Thyroid gland (tissue), 4 donors: Measurements from ENCODE around the gene ALPI.

Source experiments
- POLR2A ChIP-seq, 2 donors: fragments of 450-650 bp; IDR thresholded peaks; one replicate each; pipeline ENCODE4 v1.6.1; 2017; ENCODE audit warnings: antibody characterized with exemption in 2 of 2, mild to moderate bottlenecking in 2 of 2, moderate library complexity in 1 of 2
- TF ChIP-seq, protein P1 (sequence below), 6 experiments: fragments of 200-600 bp in 3 of 6; fragments of 450-650 bp in 3 of 6; sonication (generic) in 3 of 6; IDR thresholded peaks; one replicate each; pipeline ENCODE4 v1.5.1; 2016 to 2019; ENCODE audit warnings: antibody characterized with exemption in 6 of 6, mild to moderate bottlenecking in 2 of 6, inconsistent platforms in 1 of 6, moderate library complexity in 1 of 6

DNA sequence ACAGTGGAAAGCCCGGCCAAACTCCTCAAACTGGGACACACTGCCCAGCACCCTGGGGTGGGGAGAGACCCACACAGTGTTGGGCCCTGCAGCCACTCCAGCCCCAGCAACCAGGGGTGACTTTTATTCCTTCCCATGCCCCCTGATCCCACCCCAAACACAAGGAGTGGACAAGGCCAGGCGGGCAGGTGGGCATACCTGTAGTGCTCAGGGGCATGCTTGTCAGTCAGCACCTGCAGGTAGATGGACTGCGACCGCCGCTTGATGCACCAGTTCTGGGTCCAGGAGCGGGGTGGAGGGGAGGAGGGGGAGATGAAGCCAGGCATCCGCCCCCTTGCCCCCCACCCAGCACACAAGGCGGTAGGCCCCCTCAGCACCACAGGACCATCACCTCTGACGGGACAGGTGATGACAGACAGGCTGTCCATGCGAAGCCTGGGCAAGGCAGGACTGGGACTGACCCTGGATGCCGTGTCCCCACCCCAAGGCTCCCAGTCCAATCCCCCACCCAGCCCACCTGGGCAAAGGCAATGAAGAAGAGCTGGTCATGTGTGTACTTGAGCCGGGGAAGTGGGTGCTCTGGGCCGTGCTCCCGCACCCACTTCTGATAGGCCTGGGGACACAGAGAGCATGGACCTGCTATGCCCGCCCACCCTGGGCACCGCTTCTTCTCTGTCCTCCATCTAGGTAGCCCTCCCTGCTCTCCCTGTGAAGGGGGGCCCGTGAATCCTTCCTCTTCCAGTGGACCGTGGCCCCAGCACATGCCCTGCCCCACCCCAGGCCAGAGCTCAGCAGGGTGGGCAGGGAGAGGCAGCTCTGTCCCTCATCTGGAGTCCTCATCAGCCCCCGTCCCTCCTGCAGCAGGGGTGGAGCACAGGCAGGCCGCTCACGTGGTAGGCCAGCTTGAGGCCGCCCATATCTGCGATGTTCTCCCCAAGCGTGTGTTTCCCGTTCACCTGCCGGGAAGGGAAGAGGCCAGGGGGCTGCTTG lies 24.5 kb downstream of the ALPI start:
- TF ChIP-seq, protein P1, sequence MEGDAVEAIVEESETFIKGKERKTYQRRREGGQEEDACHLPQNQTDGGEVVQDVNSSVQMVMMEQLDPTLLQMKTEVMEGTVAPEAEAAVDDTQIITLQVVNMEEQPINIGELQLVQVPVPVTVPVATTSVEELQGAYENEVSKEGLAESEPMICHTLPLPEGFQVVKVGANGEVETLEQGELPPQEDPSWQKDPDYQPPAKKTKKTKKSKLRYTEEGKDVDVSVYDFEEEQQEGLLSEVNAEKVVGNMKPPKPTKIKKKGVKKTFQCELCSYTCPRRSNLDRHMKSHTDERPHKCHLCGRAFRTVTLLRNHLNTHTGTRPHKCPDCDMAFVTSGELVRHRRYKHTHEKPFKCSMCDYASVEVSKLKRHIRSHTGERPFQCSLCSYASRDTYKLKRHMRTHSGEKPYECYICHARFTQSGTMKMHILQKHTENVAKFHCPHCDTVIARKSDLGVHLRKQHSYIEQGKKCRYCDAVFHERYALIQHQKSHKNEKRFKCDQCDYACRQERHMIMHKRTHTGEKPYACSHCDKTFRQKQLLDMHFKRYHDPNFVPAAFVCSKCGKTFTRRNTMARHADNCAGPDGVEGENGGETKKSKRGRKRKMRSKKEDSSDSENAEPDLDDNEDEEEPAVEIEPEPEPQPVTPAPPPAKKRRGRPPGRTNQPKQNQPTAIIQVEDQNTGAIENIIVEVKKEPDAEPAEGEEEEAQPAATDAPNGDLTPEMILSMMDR (IDR thresholded peaks at IDR 0.05) = no peak
- TF ChIP-seq POLR2A (IDR thresholded peaks at IDR 0.05) = no peak
